GM18951 (cell line): ENCODE results near the gene KCNH4.
"Not testable (repeated sequence)": the region's sequence is repeated elsewhere in the genome, so short reads cannot be mapped to it uniquely, and the experiment has no call there.

Experiments
- POLR2A ChIP-seq: IDR thresholded peaks from 4 replicates; pipeline ENCODE4 v1.6.1; 2011; ENCODE audit warnings: mild to moderate bottlenecking; ENCODE audit not compliant: insufficient read length, insufficient read depth; ENCODE audit errors: extremely low read depth
- in situ Hi-C: fragments of 300-500 bp; cut with MboI; formaldehyde crosslinking; loops from one replicate; pipeline ENCODE4 v1.12.0; 2022; ENCODE audit warnings: low sequenced_read_pairs, mixed read lengths, inconsistent platforms; ENCODE audit not compliant: unreplicated experiment

KCNH4 gene

DNA sequence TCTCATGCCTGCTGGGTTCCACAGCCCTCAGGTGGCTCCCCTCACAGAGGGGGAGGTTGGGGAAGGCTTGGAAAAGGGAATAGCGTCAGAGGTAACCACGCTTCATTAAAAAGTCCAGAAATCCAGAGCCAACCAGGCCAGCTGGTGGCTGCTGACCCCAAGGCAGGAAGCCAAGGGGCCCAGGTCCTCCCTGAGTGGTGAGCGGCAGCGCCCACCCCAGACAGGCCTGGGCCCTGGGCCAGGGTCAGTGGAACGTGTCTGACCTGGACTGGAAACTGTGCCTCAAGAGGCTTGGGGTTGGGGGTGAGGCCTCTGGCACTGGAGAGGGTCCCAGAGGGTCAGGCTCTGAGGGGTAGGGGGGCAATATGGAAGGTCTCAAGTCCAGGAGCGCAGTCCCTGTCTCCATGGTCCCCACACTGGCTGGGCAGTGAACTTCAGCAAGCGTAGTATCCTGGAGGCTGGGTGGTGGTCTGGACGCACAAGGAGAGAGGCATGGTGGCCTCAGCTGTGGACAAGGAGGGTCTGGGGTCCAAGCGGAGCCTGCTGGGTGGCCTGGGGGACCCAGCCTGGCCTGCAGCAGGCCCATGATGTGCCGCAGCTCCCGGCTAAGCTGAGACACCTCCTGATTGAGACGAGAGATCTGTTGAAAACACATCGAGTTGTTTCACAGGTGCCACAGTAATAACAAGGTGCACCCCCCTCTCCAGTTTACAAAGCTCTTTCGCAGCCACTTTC is 21.0 kb downstream of the KCNH4 start:
- in situ Hi-C loops, result no loop called here
- no peak for TF ChIP-seq POLR2A

GRCh38 chr17:42155614-42156045 is 25.3 kb downstream of the KCNH4 start:
- no peak for TF ChIP-seq POLR2A

DNA sequence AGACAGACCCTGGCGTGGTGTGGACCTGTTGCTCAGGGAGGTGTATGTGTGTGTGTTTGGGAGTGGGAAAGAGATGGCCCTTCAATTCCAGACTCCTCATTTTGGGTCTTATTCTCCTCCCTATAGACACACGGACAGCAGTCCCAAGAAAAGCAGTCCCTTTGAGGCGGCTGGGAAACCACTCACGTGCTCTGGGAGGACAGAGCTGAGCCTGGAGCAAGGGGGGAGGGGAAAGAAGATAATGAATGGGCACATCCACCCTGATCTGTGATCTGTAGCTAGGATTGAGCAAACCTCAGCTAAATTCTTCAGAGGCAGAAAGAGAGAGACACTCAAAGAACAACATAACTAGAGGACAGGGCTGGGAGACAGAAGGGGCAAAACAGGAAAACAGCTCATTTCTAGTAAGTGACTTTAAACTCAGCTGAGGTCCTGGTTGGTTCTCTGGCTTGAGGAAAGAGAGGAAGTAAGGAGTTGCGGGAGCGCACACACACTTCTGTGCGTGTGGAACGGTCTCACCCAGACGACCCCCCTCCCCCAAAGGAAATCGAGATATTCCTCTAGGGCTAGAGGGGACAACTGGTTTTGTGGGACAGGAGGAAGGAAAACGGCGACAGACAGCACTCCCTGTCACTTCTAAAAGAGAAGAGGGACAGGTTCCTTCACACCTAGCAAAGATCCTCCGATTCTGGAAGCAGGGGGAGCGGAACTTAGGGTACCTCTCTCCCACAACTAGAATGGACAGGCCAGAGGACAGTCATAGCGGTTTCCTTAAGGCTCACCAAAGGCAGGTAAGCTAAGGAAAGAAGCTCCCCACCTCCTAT is 26.8 kb downstream of the KCNH4 start:
- in situ Hi-C loops, result no loop called here
- no peak for TF ChIP-seq POLR2A

More at GRCh38 chr17:42155614-42156045, 25.3 kb downstream of the KCNH4 start:
- in situ Hi-C loops, result no loop called here

- no peak for TF ChIP-seq POLR2A
- in situ Hi-C loops, result no loop called here
Measured at GRCh38 chr17:42146911-42147607, 33.9 kb downstream of the KCNH4 start.

DNA sequence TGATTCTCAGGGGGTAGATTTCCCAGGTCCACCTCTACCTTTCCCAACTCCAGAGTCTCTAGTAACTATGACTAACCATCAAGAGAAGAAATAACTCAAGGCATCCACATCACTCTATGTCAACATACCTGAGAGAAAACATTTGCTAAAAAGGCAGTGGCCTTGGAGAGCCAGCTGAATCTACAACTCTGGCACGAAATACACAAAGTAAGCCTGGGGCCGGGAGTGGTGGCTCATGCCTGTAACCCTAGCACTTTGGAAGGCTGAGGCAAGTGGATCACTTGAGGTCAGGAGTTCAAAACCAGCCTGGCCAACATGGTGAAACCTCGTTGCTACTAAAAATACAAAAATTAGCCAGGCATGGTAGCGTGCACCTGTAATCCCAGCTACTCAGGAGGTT is 37.8 kb downstream of the KCNH4 start:
- in situ Hi-C loops, result not testable (repeated sequence)

- in situ Hi-C loops, result no loop called here
- no peak for TF ChIP-seq POLR2A
Measured at GRCh38 chr17:42142371-42142896, 38.5 kb downstream of the KCNH4 start.

DNA sequence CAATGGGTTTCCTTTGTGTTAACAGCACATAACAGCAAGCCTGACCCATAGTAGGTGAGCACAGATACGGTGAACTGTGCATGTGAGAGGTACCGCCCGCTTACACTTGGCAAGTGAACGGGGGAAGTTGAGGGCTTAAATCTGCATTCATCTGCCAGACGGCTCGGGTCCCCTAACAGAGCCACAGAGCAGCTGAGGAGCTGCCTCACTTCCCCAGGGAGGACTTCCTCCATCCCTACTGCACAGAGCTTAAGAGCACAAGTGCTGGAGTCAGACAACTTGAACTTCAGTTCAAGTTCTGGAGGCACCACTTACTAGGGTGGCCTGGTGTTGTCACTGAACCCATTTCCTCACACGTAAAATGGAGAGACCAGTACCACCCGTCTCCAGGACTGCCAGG is 39.6 kb downstream of the KCNH4 start:
- in situ Hi-C loops, result no loop called here
- no peak for TF ChIP-seq POLR2A

GRCh38 chr17:42140690-42141089 is 40.3 kb downstream of the KCNH4 start:
- in situ Hi-C loops, result not testable (repeated sequence)

DNA sequence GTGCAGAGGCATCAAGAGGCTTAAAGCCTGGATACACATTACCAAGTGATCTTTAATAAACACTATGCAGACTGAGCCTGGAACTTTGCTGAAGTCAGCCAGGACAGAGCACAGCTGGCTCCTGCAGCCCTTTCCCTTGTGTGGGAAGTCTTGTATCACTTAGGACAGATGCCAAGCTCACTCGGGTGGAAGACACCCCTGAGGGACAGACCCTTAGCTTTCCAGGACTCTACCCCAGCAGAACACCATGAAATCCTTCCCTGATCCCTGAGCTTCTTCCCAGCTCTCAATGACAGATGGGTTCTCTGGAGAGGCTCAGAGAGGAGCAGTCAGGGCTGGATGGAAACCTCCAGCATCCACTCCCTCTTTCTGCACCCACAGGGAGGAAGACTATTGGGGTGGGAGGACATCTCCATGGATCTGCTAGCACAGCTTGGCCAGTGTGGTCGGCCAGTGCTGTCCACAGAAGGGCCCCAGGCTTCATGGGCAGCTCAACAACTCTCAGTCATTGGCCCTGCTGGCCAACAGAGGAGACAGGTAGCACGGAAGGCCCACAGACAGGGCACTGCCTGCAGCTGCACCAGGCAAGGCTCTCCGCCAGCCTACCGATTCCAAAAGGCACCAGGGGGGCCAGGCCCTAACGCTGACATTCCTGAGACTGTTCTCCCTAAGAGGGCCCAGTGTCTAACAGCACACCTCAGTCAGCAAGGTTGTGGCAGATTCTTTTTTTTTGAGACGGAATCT is 42.0 kb downstream of the KCNH4 start:
- no peak for TF ChIP-seq POLR2A
- in situ Hi-C loops, result no loop called here

DNA sequence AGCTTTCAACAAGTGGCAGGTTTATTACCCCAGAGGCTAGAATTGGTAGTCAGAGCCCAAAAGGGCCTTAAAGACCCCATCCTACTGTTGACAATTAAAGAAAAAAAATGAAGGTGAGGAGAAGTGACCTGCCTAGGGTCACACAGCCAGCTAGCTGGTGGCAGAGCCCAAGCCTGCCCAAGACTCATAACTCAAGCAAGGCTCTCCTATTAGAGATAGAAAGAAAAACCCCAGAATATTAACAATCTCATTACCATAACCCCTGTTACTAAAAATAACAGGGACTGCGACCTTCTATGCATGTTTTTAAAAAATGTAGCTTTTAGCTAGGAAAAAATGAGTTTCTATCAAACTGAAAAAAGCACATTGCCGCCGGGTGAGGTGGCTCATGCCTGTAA is 44.3 kb downstream of the KCNH4 start:
- in situ Hi-C loops, result no loop called here
- TF ChIP-seq POLR2A, result no peak

DNA sequence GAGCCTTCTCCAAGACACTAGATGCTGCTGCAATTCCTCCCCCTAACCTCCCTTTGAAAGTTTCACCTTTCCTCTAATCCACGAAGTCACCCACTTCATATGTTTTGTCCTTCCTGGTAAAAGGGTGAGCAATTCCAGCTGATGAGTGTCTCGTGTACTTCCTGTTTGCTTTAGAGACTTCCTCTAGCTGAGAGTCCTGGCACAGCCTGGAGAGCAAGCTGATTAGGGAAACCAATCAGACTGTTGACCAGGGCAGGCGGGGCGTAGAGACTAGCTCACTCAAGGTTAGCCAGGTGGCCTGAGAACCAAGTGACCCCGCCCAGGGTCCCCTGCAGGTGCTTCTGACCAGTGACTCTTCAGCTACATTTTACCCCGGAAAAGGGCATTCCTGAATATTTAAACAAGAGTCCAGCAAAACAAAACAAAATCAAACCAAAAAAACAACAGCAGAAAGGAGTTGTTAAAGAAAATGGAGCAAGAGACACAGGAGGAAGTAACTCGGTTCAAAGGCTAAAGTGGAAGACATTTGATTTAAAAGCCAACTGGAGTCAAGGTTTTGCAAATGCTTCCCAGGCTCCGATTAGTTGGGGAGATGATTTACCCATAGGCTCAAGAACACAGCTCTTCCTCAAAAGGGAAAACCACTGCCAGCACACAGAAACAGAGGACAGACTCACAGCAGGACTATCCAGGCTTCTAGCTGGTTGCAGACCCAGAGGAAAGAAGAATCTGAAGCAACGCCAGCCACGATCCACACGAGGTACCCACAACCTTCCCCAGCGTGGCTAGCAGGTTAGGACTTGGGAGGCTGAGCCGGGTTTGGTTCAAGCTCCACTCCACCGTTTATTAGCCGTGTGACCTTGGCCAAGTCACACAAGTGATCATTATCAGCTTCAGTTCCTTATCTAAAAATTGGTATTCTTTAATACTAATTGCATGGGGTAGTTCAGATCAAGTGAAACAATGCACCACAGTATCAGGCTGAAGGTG is 45.0 kb downstream of the KCNH4 start:
- no peak for TF ChIP-seq POLR2A
- in situ Hi-C loops, result no loop called here

- in situ Hi-C loops, result no loop called here
- no peak for TF ChIP-seq POLR2A
Measured at GRCh38 chr17:42135151-42135550, 45.8 kb downstream of the KCNH4 start.
